IMR-90 (cell line): ENCODE data around the gene ARHGAP24. TPM values are rescaled to one million over a fixed set of nuclear protein-coding genes. Genes with fewer than 3 reads are reported as not detected.

Experiments used
- ATAC-seq: fragments of 200-7000 bp; cut with Tn5 transposase; 2 replicates; pipeline ENCODE4 v1.9.1; 2020; ENCODE audit warnings: low read depth, mild to moderate bottlenecking, moderate library complexity
- BruUV-seq: library from RNA; stranded (reverse); fragments of 400-500 nt; replicated peaks from 2 replicates; lab custom pipeline; 2021; lab: Mats Ljungman, UMichigan
- CTCF ChIA-PET: fragments of 300-600 bp; formaldehyde crosslinking; extraction: SDS; loops from one replicate; lab custom pipeline; 2021; ENCODE audit warnings: antibody characterized with exemption; lab: Yijun Ruan, JAX
- POLR2A ChIA-PET: fragments of 300-600 bp; sonication (Branson Sonifier 250); formaldehyde crosslinking; loops from one replicate; lab custom pipeline; 2022; ENCODE audit warnings: antibody characterized with exemption; ENCODE audit not compliant: unreplicated experiment; lab: Charles Lee
- DNase-seq: peaks from one replicate; pipeline ENCODE4 v3.0.0; 2013
- H2AFZ ChIP-seq: replicated peaks from 2 replicates; pipeline ENCODE3; 2013; ENCODE audit warnings: low read length, mild to moderate bottlenecking; ENCODE audit not compliant: poor library complexity
- H2AK5ac ChIP-seq: 2 replicates; pipeline ENCODE4 v1.6.1; 2013; ENCODE audit warnings: low read depth, low read length, inconsistent platforms
- H2AK9ac ChIP-seq: replicated peaks from 2 replicates; pipeline ENCODE3; 2013; ENCODE audit warnings: mild to moderate bottlenecking, low read depth, low read length, moderate library complexity; ENCODE audit not compliant: poor library complexity
- H2BK120ac ChIP-seq: 2 replicates; pipeline ENCODE4 v1.6.1; 2013; ENCODE audit warnings: low read depth, low read length, inconsistent platforms
- H2BK15ac ChIP-seq: 3 replicates; pipeline ENCODE4 v1.6.1; 2013; ENCODE audit warnings: low read depth, low read length, inconsistent platforms
- H2BK20ac ChIP-seq: 2 replicates; pipeline ENCODE4 v1.6.1; 2013; ENCODE audit warnings: low read depth, mild to moderate bottlenecking, inconsistent platforms, low read length, moderate library complexity
- H2BK5ac ChIP-seq: 2 replicates; pipeline ENCODE4 v1.6.1; 2013; ENCODE audit warnings: mild to moderate bottlenecking, low read depth, low read length, inconsistent platforms; ENCODE audit not compliant: poor library complexity, severe bottlenecking
- H3K14ac ChIP-seq: replicated peaks from 2 replicates; pipeline ENCODE4 v1.6.1; 2013; ENCODE audit warnings: low read depth, low read length, inconsistent platforms
- H3K18ac ChIP-seq: 2 replicates; pipeline ENCODE4 v1.6.1; 2013; ENCODE audit warnings: low read depth, low read length, control low read depth
- H3K23ac ChIP-seq: 2 replicates; pipeline ENCODE4 v1.6.1; 2013; ENCODE audit warnings: low read depth, low read length, inconsistent platforms
- H3K27ac ChIP-seq: 2 replicates; pipeline ENCODE4 v1.5.1; 2013; ENCODE audit warnings: mild to moderate bottlenecking, control low read depth, low read length; ENCODE audit not compliant: insufficient read depth
- H3K27me3 ChIP-seq: 2 replicates; pipeline ENCODE4 v1.6.1; 2013; ENCODE audit warnings: low read length; ENCODE audit not compliant: control insufficient read depth, insufficient read depth
- H3K36me3 ChIP-seq: 2 replicates; pipeline ENCODE4 v1.6.1; 2013; ENCODE audit warnings: low read length, mixed read lengths; ENCODE audit not compliant: control insufficient read depth, insufficient read depth
- H3K4ac ChIP-seq: 2 replicates; pipeline ENCODE4 v1.6.1; 2013; ENCODE audit warnings: low read depth, low read length, inconsistent platforms
- H3K4me1 ChIP-seq: 2 replicates; pipeline ENCODE4 v1.6.1; 2013; ENCODE audit warnings: low read length, mixed read lengths; ENCODE audit not compliant: control insufficient read depth, insufficient read depth
- H3K4me2 ChIP-seq: 2 replicates; pipeline ENCODE4 v1.6.1; 2013; ENCODE audit warnings: low read depth, mild to moderate bottlenecking, control low read depth, low read length, moderate library complexity
- H3K4me3 ChIP-seq: 2 replicates; pipeline ENCODE4 v1.5.1; 2013; ENCODE audit warnings: low read depth, mild to moderate bottlenecking, control low read depth, low read length, moderate library complexity; ENCODE audit not compliant: insufficient read depth
- H3K56ac ChIP-seq: 2 replicates; pipeline ENCODE4 v1.6.1; 2013; ENCODE audit warnings: low read length, inconsistent platforms; ENCODE audit not compliant: insufficient read depth; ENCODE audit errors: extremely low read depth
- H3K79me1 ChIP-seq, 2 experiments: 2 replicates each; pipeline ENCODE4 v1.6.1; 2013; ENCODE audit warnings: low read length in 2 of 2, inconsistent platforms in 1 of 2, low read depth in 1 of 2
- H3K9ac ChIP-seq: 2 replicates; pipeline ENCODE4 v1.6.1; 2013; ENCODE audit warnings: low read depth, low read length, control low read depth
- H3K9me1 ChIP-seq: 2 replicates; pipeline ENCODE4 v1.6.1; 2013; ENCODE audit warnings: low read length, inconsistent platforms; ENCODE audit not compliant: insufficient read depth
- H3K9me3 ChIP-seq: 2 replicates; pipeline ENCODE4 v1.6.1; 2013; ENCODE audit warnings: low read length; ENCODE audit not compliant: control insufficient read depth, insufficient read depth
- H4K20me1 ChIP-seq: 2 replicates; pipeline ENCODE4 v1.6.1; 2013; ENCODE audit warnings: low read length, inconsistent platforms; ENCODE audit not compliant: insufficient read depth
- H4K5ac ChIP-seq: 2 replicates; pipeline ENCODE4 v1.6.1; 2013; ENCODE audit warnings: mild to moderate bottlenecking, low read depth, low read length, control low read depth
- H4K8ac ChIP-seq, 2 experiments: 2 replicates each; pipeline ENCODE4 v1.6.1; 2013; ENCODE audit warnings: low read depth in 2 of 2, low read length in 2 of 2, control low read depth in 1 of 2, inconsistent platforms in 1 of 2
- H4K91ac ChIP-seq: 2 replicates; pipeline ENCODE4 v1.6.1; 2013; ENCODE audit warnings: low read depth, low read length, inconsistent platforms; ENCODE audit not compliant: insufficient read depth
- FOS ChIP-seq: fragments of 150-350 bp; IDR thresholded peaks from 2 replicates; pipeline ENCODE4 v1.6.1; 2016; ENCODE audit warnings: low read depth, low read length
- MAZ ChIP-seq: IDR thresholded peaks from 2 replicates; pipeline ENCODE4 v1.6.1; 2012; ENCODE audit warnings: low read depth, mild to moderate bottlenecking, low read length, improper control_type of control experiment, moderate library complexity, borderline replicate concordance
- MXI1 ChIP-seq: IDR thresholded peaks from 2 replicates; pipeline ENCODE4 v1.6.1; 2012; ENCODE audit warnings: low read depth, mild to moderate bottlenecking, low read length, moderate library complexity, borderline replicate concordance
- NFE2L2 ChIP-seq: fragments of 150-350 bp; IDR thresholded peaks from 2 replicates; pipeline ENCODE4 v1.6.1; 2016; ENCODE audit warnings: low read depth, mild to moderate bottlenecking, low read length
- RAD21 ChIP-seq: IDR thresholded peaks from 2 replicates; pipeline ENCODE4 v1.6.1; 2012; ENCODE audit warnings: low read length, improper control_type of control experiment
- RCOR1 ChIP-seq: IDR thresholded peaks from 2 replicates; pipeline ENCODE4 v1.6.1; 2012; ENCODE audit warnings: mild to moderate bottlenecking, low read length, improper control_type of control experiment; ENCODE audit not compliant: insufficient replicate concordance
- RFX5 ChIP-seq: IDR thresholded peaks from 2 replicates; pipeline ENCODE4 v1.8.0; 2012; ENCODE audit warnings: low read depth, mild to moderate bottlenecking, low read length, moderate library complexity
- WGBS, 2 experiments: methylation state at CpG; one replicate each; pipeline versions ENCODE4 v1.1.5 to v1.1.7; 2013; ENCODE audit warnings: missing lambda C conversion rate in 2 of 2; ENCODE audit not compliant: insufficient read length in 1 of 2; ENCODE audit errors: extremely low coverage in 2 of 2; 5-methylcytosine and 5-hydroxymethylcytosine counted together
- dilution Hi-C: fragments of 300-500 bp; cut with HindIII; formaldehyde crosslinking; loops from one replicate; pipeline ENCODE4 v1.14.3; 2018; ENCODE audit warnings: low sequenced_read_pairs; ENCODE audit not compliant: unreplicated experiment
- in situ Hi-C: fragments of 300-500 bp; cut with MboI; formaldehyde crosslinking; loops from 3 replicates; pipeline ENCODE4 v1.14.3; 2019; ENCODE audit warnings: low sequenced_read_pairs, inconsistent platforms, mixed read lengths
- intact Hi-C: fragments of 100-400 bp; cut with micrococcal nuclease; formaldehyde crosslinking; loops from 2 replicates; pipeline ENCODE4 v1.10.0; 2022
- polyA plus RNA-seq, 3 experiments: library from polyadenylated mRNA; depleted of rRNA; stranded (reverse); fragments of >200 nt; gene quantifications; 2 replicates each; pipeline ENCODE4 v1.2.3, GENCODE V29; 2012; ENCODE audit warnings: low replicate concordance in 1 of 3
- total RNA-seq: library from RNA; depleted of rRNA; stranded (reverse); fragments of >200 nt; gene quantifications from 2 replicates; pipeline ENCODE4 v1.2.3, GENCODE V29; 2012
- TF ChIP-seq, protein P1 (sequence below): fragments of 150-350 bp; IDR thresholded peaks from 2 replicates; pipeline ENCODE4 v1.6.1; 2017; ENCODE audit warnings: mild to moderate bottlenecking, antibody characterized with exemption, low read length, low read depth
- TF ChIP-seq, protein P2 (sequence below): conservative IDR thresholded peaks from 2 replicates; pipeline ENCODE4 v1.5.1; 2012; ENCODE audit warnings: mild to moderate bottlenecking, low read depth, low read length, improper control_type of control experiment

Gene ARHGAP24
- total and polyA plus RNA-seq, 2 of the 4 experiments (the other 2 are of a cell fraction), result 11.9 to 24.0 TPM

DNA sequence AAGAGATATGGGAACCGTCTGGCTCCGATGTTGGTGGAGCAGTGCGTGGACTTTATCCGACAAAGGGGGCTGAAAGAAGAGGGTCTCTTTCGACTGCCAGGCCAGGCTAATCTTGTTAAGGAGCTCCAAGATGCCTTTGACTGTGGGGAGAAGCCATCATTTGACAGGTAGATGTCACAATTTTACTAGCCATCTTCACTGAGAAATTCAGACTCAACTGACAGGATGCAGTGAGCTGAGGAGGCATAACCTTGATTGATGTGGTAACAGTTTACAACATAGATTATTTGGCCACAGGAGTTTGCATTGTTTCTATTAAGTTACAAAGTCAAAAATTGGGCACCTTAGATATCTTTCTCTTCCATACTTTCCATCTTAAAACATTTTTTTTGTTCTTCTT is 467.2 kb downstream of the ARHGAP24 start:
- H2AK5ac ChIP-seq, result no peak overlapping the region
- WGBS, 2 experiments, result 100% methylated on average over 3 of the region's 5 CpGs; no CpG with 5 or more reads in 1 of the 2 experiments
- no peak overlapping the region for H3K4me3 ChIP-seq
- TF ChIP-seq MXI1 (no peak), NFE2L2 (no peak), RCOR1 (no peak), MAZ (no peak), RFX5 (no peak), FOS (no peak), RAD21 (no peak)
- TF ChIP-seq, protein P1, sequence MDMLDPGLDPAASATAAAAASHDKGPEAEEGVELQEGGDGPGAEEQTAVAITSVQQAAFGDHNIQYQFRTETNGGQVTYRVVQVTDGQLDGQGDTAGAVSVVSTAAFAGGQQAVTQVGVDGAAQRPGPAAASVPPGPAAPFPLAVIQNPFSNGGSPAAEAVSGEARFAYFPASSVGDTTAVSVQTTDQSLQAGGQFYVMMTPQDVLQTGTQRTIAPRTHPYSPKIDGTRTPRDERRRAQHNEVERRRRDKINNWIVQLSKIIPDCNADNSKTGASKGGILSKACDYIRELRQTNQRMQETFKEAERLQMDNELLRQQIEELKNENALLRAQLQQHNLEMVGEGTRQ, result no peak
- TF ChIP-seq, protein P2, sequence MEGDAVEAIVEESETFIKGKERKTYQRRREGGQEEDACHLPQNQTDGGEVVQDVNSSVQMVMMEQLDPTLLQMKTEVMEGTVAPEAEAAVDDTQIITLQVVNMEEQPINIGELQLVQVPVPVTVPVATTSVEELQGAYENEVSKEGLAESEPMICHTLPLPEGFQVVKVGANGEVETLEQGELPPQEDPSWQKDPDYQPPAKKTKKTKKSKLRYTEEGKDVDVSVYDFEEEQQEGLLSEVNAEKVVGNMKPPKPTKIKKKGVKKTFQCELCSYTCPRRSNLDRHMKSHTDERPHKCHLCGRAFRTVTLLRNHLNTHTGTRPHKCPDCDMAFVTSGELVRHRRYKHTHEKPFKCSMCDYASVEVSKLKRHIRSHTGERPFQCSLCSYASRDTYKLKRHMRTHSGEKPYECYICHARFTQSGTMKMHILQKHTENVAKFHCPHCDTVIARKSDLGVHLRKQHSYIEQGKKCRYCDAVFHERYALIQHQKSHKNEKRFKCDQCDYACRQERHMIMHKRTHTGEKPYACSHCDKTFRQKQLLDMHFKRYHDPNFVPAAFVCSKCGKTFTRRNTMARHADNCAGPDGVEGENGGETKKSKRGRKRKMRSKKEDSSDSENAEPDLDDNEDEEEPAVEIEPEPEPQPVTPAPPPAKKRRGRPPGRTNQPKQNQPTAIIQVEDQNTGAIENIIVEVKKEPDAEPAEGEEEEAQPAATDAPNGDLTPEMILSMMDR, result no peak
- ATAC-seq (no peak), DNase-seq (no peak)
- in situ Hi-C loops, result no loop called here
- H2BK5ac ChIP-seq, result no peak overlapping the region
- H3K9me3 ChIP-seq, result no peaks in the 10 kb centered on the region
- intact Hi-C loops, result no loop called here
- no peak overlapping the region for H4K5ac ChIP-seq
- BruUV-seq, result no TSS peak
- ChIA-PET CTCF (no interaction called here), POLR2A (no interaction called here)
- H3K79me1 ChIP-seq, result peaks cover 6 to 21% of the 10 kb centered on the region in 2 experiments; a peak in 3 of 4 replicates
- dilution Hi-C loops, result no loop called here
- H2BK20ac ChIP-seq, result no peak overlapping the region
- H3K9ac ChIP-seq, result no peak overlapping the region
- no peak overlapping the region for H3K18ac ChIP-seq
- H4K91ac ChIP-seq, result no peak overlapping the region
- H4K20me1 ChIP-seq, result no peaks in the 10 kb centered on the region
- 0 out of 2 replicates have a peak, but pooled peaks cover 3% of the 10 kb centered on the region for H3K9me1 ChIP-seq
- no peak overlapping the region for H3K23ac ChIP-seq
- no peak overlapping the region for H3K27ac ChIP-seq
- H3K4ac ChIP-seq, result no peak overlapping the region
- H2BK15ac ChIP-seq, result no peak overlapping the region
- H3K56ac ChIP-seq, result no peak overlapping the region
- H2AFZ ChIP-seq, result no peak overlapping the region
- no peak overlapping the region for H3K4me2 ChIP-seq
- no peaks in the 10 kb centered on the region for H3K27me3 ChIP-seq
- 0 out of 4 replicates have a peak overlapping the region, but pooled peaks of 1 of the 2 experiments have one; percentile 60 for H4K8ac ChIP-seq
- no peak overlapping the region for H2AK9ac ChIP-seq
- H3K4me1 ChIP-seq, result no peaks in the 10 kb centered on the region
- no peak overlapping the region for H3K14ac ChIP-seq
- no peak overlapping the region for H2BK120ac ChIP-seq
- H3K36me3 ChIP-seq, result peaks cover 2% of the 10 kb centered on the region; the same call in 1 of the 2 replicates
